H1 (cell line): ENCODE measurements around the gene IL21R. TPM values are rescaled to one million over a fixed set of nuclear protein-coding genes. Genes with fewer than 3 reads are reported as not detected.

Experiments
- CTCF ChIP-seq, 3 experiments: IDR thresholded peaks; 1 replicate in 2 of 3; 2 replicates in 1 of 3; pipeline versions ENCODE4 v1.5.1 to v1.6.1; 2011; ENCODE audit warnings: low read length in 3 of 3, mild to moderate bottlenecking in 3 of 3, inconsistent platforms in 2 of 3, low read depth in 1 of 3, moderate library complexity in 1 of 3; ENCODE audit not compliant: insufficient read depth in 1 of 3; ENCODE audit errors: control extremely low read depth in 1 of 3
- E2F6 ChIP-seq: IDR thresholded peaks from 2 replicates; pipeline ENCODE4 v1.6.1; 2012; ENCODE audit warnings: inconsistent platforms
- EZH2 ChIP-seq: fragments of 200-600 bp; sonication (generic); IDR thresholded peaks from 2 replicates; pipeline ENCODE4 v1.7.1; 2012; ENCODE audit warnings: low read depth, mild to moderate bottlenecking, moderate library complexity, low read length, inconsistent platforms; ENCODE audit not compliant: severe bottlenecking
- JUND ChIP-seq: IDR thresholded peaks from 2 replicates; pipeline ENCODE4 v1.6.1; 2011; ENCODE audit warnings: mild to moderate bottlenecking, improper control_type of control experiment, low read length
- NANOG ChIP-seq: IDR thresholded peaks from 2 replicates; pipeline ENCODE4 v1.6.1; 2011; ENCODE audit warnings: low read length, low read depth, mild to moderate bottlenecking, inconsistent platforms; ENCODE audit not compliant: insufficient read depth, poor library complexity, severe bottlenecking
- POU5F1 ChIP-seq: IDR thresholded peaks from 2 replicates; pipeline ENCODE4 v1.6.1; 2011; ENCODE audit warnings: low read depth, mild to moderate bottlenecking, low read length, moderate library complexity
- RXRA ChIP-seq: IDR thresholded peaks from 2 replicates; pipeline ENCODE4 v1.6.1; 2011; ENCODE audit warnings: low read depth, mild to moderate bottlenecking, low read length, moderate library complexity; ENCODE audit not compliant: insufficient read depth
- SP4 ChIP-seq: IDR thresholded peaks from 2 replicates; pipeline ENCODE4 v1.6.1; 2012; ENCODE audit warnings: low read length, inconsistent platforms
- TAF7 ChIP-seq: optimal IDR thresholded peaks from 2 replicates; pipeline ENCODE3; 2011; ENCODE audit warnings: low read depth, mild to moderate bottlenecking, inconsistent platforms, low read length, moderate library complexity, borderline replicate concordance
- TBP ChIP-seq: IDR thresholded peaks from 2 replicates; pipeline ENCODE4 v1.6.1; 2011; ENCODE audit warnings: low read depth, low read length, improper control_type of control experiment
- polyA plus RNA-seq, 7 experiments: library from polyadenylated mRNA; depleted of rRNA in 3 of 7; stranded (reverse) in 5 of 7; unstranded in 2 of 7; fragments of >200 nt in 5 of 7; fragments of 200-250 nt in 2 of 7; gene quantifications; 1 replicate in 5 of 7; 2 replicates in 1 of 7; 4 replicates in 1 of 7; pipeline versions ENCODE4 v1.2.1 to v1.2.3, GENCODE V29; 2011 to 2013; ENCODE audit warnings: missing spikeins in 2 of 7, mixed read lengths in 2 of 7
- total RNA-seq: library from RNA; stranded (reverse); fragmentation: NEBNext Ultra II Directional; extraction: Animal tissue kit (Norgen Biotek cat#: 25700); gene quantifications from 2 replicates; pipeline ENCODE4 v1.2.1, GENCODE V29; 2021

IL21R gene
- total and polyA plus RNA-seq, 2 of the 8 experiments (the other 6 are each of a cell fraction or from before 2014, with no cell fraction given), result 0.34 to 0.70 TPM

DNA sequence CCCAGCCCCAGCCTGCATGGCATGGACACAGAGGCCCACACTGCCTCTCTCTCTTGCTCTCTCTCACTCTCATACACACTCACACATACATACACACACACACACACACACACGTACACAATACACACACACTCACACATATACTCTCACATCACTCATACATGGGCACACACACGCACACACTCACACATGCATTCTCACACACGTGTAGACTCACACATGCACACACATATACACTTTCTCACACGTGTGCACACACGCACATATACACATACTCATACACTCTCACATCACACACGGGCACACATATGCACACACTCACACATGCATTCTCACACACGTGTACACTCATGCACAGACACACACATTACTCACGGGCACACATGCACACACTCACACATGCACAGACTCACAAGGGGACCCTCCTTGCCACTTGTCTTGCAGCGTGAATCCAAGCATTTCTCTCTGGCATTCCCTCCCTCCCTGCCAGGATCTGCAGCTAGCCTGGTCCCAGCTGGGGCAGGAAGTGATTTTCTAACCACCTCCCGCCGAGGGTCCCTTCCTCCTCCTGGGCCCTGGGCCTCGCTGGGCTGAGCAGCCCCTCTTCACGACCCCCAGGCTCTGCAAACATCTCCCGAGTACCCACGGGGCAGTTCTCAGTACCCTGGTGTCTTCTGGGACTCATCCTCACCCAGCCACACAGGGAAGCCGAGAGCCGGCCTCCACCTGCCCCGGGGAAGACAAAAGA, 37.5 kb downstream of the IL21R start (continued):
- no peak for TF ChIP-seq CTCF (IDR thresholded peaks at IDR 0.05; ENCODE audit: control extremely low read depth in 1 of 3, insufficient read depth in 1 of 3, low read depth in 1 of 3, low read length in 3 of 3)
- TF ChIP-seq RXRA, result no peak
- no peak for TF ChIP-seq SP4
- no peak for TF ChIP-seq EZH2
- TF ChIP-seq JUND, result no peak
- TF ChIP-seq POU5F1, result no peak
- TF ChIP-seq TAF7, result no peak
- TF ChIP-seq NANOG, result no peak
- TF ChIP-seq E2F6, result no peak
- TF ChIP-seq TBP, result no peak
